ENCODE results near the gene CYP4V2.
"Not testable (repeated sequence)": the region's sequence is repeated elsewhere in the genome, so short reads cannot be mapped to it uniquely, and the experiment has no call there.

CYP4V2 gene

GRCh38 chr4:186236126-186236525 lies 44.8 kb downstream of the CYP4V2 start:
- no peak for DNase-seq

DNA sequence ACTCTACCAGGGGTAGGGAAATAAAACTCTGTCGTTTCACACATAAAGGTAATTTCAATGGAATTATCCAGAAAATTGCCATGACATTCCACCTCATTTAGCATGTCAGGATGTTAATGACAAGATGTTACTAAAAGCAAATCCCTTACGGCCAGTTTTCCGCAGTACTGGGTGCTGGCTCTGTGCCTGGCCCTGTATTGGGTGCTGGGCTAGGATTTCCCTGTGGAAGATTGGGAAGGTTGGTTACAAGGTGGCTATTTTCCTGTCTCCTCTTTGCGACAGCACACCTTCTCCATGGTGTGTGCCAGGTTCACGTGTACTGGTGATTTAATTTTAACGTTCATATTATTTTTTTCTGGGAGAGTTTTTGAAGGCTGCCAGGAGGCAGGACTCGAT lies 49.1 kb downstream of the CYP4V2 start:
- no peak for DNase-seq

DNA sequence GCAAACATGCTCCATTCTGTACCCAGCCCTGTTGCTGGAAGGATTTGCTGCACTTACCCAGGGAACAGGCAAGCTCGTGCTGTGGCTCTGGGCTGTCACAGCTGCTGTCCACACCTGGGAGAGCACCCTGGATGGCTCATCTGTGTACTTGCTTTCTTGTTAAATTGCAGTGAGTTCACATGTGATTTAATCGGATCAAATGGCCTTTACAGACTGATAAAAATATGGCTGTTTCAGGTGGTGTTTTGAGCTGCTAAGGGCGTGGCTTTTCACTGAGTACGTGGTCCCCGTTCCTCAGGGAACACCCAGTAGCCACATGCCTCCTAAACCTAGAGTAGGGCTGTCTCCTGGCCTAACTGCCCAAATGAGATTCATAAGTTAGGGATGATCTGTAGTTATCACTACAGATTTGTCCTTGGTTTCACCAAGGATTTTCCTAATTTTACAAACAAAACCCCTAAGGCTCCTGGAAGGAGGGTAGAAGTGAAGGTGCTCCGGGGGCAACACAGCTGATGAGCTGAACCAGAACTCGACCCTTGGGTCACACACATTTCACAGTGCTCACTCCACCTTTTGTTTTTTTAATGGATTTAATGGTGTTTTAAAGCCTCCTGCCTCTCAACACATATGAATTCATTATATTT lies 49.6 kb downstream of the CYP4V2 start:
- no peak for DNase-seq

DNA sequence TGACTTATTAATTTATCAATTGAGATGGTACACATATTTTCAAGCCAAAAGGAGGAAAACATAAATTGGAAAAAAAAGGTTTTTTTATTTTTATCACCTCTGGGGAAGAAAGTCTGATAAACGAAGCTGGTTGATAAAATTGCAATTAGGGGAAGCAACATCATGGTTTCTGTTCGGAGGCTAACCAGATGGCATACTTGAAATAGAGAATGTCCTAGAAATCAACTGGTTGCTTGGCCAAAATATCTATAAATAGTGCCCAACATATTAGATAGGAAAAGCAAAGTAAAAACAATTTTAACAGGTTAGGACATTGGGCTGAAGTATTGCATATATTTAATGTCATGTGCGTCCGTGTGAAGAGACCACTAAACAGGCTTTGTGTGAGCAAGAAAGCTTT lies 50.2 kb downstream of the CYP4V2 start:
- DNase-seq: no peak

GRCh38 chr4:186242031-186242430 lies 50.7 kb downstream of the CYP4V2 start:
- DNase-seq: not testable (repeated sequence)

- DNase-seq: no peak
These were observed 52.0 kb downstream of the CYP4V2 start for GRCh38 chr4:186243331-186243730.

DNA sequence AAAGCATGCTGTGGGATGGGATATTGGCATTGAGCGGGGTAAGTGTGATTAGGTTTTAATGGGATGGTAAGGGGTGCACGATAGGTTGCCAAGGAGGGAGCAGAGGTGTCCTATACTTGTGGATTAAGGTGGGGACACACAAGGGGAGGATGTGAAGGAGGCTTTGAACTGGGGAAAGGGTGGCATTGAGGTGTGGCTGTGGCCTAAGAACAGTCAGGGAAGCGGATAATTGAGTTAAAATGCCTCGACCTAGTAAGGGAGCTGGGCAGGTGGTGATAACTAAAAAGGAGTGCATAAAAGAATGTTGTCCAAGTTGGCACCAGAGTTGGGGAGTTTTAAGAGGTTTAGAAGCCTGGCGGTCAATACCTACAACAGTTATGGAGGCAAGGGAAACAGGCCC lies 53.5 kb downstream of the CYP4V2 start:
- DNase-seq: no peak

DNA sequence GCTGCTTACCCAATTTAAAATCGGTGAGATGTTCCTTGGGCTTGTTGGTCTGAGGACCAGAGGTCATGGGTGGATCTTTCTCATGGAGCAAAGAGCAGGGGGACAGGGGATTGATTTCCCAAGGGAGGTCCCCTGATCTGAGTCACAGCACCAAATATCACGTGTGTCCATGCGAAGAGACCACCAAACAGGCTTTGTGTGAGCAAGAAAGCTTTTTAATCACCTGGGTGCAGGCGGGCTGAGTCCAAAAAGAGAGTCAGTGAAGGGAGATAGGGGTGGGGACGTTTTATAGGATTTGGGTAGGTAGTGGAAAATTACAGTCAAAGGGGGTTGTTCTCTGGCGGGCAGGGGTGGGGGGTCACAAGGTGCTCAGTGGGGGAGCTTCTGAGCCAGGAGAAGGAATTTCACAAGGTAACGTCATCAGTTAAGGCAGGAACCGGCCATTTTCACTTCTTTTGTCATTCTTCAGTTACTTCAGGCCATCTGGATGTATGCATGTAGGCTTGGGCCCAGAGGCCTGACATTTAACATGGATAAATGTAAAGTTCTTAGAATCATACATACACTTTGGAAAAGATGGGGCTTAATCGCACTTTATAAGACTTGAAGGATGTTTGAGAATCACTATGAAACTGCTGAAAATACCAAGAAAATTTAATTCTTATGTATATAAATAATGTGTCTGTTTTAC lies 55.8 kb downstream of the CYP4V2 start:
- DNase-seq: not testable (repeated sequence)

GRCh38 chr4:186248643-186249042 lies 57.3 kb downstream of the CYP4V2 start:
- no peak for DNase-seq

DNA sequence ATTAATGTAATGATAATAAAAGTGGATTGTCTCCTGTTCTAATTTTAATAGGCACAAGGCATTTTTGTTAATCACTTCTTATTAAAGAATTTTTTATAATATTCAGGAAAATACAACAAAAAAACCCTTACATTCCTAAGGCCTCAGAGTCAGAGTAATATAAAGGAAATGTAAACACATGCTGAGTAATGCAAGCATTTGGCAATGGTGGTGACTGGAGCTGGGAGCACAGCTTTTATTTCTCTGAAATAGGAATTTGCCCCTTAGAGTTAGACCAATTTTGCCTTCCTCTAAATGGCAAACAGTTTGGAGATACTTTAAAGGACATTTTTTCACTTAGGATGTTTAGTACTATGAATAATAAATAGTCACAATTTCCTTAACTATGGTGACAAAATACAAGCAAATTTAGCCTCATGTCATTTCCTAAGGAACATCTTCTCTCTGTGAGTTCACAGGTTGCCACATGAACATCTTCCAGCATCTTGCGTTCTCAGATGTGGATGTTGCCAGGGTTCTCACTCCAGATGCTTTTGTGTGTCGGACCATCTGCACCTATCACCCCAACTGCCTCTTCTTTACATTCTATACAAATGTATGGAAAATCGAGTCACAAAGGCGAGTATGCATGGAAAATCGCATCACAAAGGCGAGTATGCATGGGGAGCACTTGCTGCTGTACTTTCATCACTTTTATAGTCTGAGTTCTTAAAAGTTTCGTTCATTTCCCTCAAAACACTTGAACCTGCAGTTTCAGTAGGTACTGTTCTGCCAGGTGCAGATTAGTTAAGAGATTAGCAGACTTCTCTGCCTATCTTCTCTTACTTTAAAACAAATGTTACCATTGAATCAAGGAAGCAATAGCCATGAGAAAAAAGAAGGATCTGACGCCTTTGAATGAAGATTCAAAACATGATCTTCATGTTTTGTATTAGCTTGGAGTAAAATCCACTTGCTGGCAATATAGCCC lies 58.7 kb downstream of the CYP4V2 start:
- DNase-seq: no peak

DNA sequence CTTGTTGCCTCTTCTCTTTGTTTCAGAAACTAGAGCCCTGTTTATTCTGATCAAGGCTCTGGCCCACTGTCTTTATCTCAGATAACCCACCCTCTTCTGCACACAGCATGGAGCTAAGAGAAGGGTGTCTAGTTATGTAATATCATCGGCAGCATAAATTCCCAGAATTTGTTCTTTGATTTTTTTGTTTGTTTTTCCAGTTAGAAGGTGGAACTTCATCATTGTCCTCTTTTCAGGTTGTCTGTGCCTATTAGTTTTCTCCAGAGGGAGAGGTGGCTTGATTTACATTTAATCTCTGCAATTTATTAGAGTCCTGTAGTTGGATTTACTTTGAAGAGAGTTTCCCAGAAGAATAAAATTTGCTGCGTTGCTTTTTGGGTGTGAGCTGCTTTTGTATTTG lies 59.4 kb downstream of the CYP4V2 start:
- DNase-seq: no peak

GRCh38 chr4:186255122-186255521 lies 63.8 kb downstream of the CYP4V2 start:
- DNase-seq: no peak

GRCh38 chr4:186258216-186258811 lies 66.9 kb downstream of the CYP4V2 start:
- no peak for DNase-seq

GRCh38 chr4:186260117-186260503 lies 68.7 kb downstream of the CYP4V2 start:
- no peak for DNase-seq
